ENCODE data around the gene DDN. TPM values are rescaled to one million over a fixed set of nuclear protein-coding genes. Genes with fewer than 3 reads are reported as not detected.

Gene DDN
- polyA plus RNA-seq, 1 of the 3 experiments (the other 2 are of a cell fraction): 0.20 TPM

- POLR2A ChIA-PET: interaction anchor here (1.3 kb wide), 1 partner anchor 12 kb away, joined by 3 read pairs; no protein-coding TSS in a partner anchor
- no peak overlapping the region for H3K9ac ChIP-seq
- peaks cover 43 to 92% of the 10 kb centered on the region in 2 experiments for H3K36me3 ChIP-seq (replicated peaks in 1 of 2; ENCODE audit: control insufficient read depth in 1 of 2, insufficient read depth in 2 of 2, low read length in 1 of 2)
These were observed 29.6 kb upstream of the DDN start for GRCh38 chr12:49028666-49029275.

More at GRCh38 chr12:49028666-49029275, 29.6 kb upstream of the DDN start:
- peak; percentile 20 for DNase-seq
- Histone ChIP-seq H3K9me2 (no peaks in the 10 kb centered on the region), H3F3A (replicated peaks; ENCODE audit: insufficient read depth) (peaks cover 9% of the 10 kb centered on the region), H3K27ac (ENCODE audit: low read depth in 2 of 2, low read length in 1 of 2) (no peak overlapping the region), H3K27me3 (ENCODE audit: insufficient read depth) (no peaks in the 10 kb centered on the region), H3K4me2 (no peak overlapping the region), H3K4me1 (ENCODE audit: control insufficient read depth in 1 of 2, insufficient read depth in 2 of 2, low read depth in 1 of 2, low read length in 1 of 2) (no peaks in the 10 kb centered on the region), H3K79me2 (ENCODE audit: insufficient read depth) (no peaks in the 10 kb centered on the region), H4K20me1 (ENCODE audit: insufficient read depth) (no peaks in the 10 kb centered on the region), H3K9me3 (no peaks in the 10 kb centered on the region), H3K4me3 (ENCODE audit: low read depth in 2 of 2, low read length in 1 of 2) (no peak overlapping the region), H2AFZ (ENCODE audit: low read depth) (no peak overlapping the region)
- WGBS (ENCODE audit: low lambda C conversion rate): 84% methylated on average over 10 of the region's 10 CpGs
- TF ChIP-seq PBX3 (IDR thresholded peaks at IDR 0.05) (no peak), ELF1 (IDR thresholded peaks at IDR 0.05) (no peak), IRF3 (IDR thresholded peaks at IDR 0.05; ENCODE audit: low read depth, low read length) (no peak), MAX (IDR thresholded peaks at IDR 0.05; ENCODE audit: low read depth) (no peak), SMC3 (IDR thresholded peaks at IDR 0.05; ENCODE audit: low read depth, low read length) (no peak), NRF1 (IDR thresholded peaks at IDR 0.05; ENCODE audit: low read depth, low read length) (no peak), NFIC (IDR thresholded peaks at IDR 0.05; ENCODE audit: borderline replicate concordance) (no peak), ZBTB33 (IDR thresholded peaks at IDR 0.05; ENCODE audit: borderline replicate concordance, low read depth) (no peak), FOXM1 (IDR thresholded peaks at IDR 0.05; ENCODE audit: low read depth) (no peak), SIN3A (IDR thresholded peaks at IDR 0.05; ENCODE audit: borderline replicate concordance, low read depth, low read length) (no peak), CTCF (IDR thresholded peaks at IDR 0.05) (no peak), RFX5 (IDR thresholded peaks at IDR 0.05; ENCODE audit: low read length) (no peak), RCOR1 (IDR thresholded peaks at IDR 0.05; ENCODE audit: low read length) (no peak), GABPA (IDR thresholded peaks at IDR 0.05; ENCODE audit: low read depth) (no peak), FOXJ3 (CRISPR knock-in tag; IDR thresholded peaks at IDR 0.05) (no peak), USF1 (IDR thresholded peaks at IDR 0.05; ENCODE audit: borderline replicate concordance, low read depth) (no peak), EP300 (IDR thresholded peaks at IDR 0.05; ENCODE audit: borderline replicate concordance in 1 of 2, low read depth in 1 of 2, low read length in 1 of 2) (no peak), CHD2 (IDR thresholded peaks at IDR 0.05; ENCODE audit: low read length, partially characterized antibody) (no peak)
- CTCF ChIA-PET: interaction anchor here (1.1 to 2.6 kb wide), 2 partner anchors 15 to 105 kb away, joined by 3 to 18 read pairs; no protein-coding TSS in a partner anchor
